Smooth muscle cell (in vitro differentiated cells): ENCODE data around the gene PPIL1. TPM values are rescaled to one million over a fixed set of nuclear protein-coding genes. Genes with fewer than 3 reads are reported as not detected.

Experiments
- DNase-seq: peaks from one replicate; lab custom pipeline; 2025; ENCODE audit not compliant: unreplicated experiment; lab: John Stamatoyannopoulos, UW
- H2AFZ ChIP-seq: fragments of 200-600 bp; sonication (generic); 2 replicates; pipeline ENCODE4 v1.6.0; 2016; ENCODE audit warnings: antibody characterized with exemption, low read depth, mild to moderate bottlenecking
- H3F3A ChIP-seq: fragments of 200-600 bp; sonication (generic); 2 replicates; pipeline ENCODE4 v1.6.0; 2017; ENCODE audit warnings: antibody characterized with exemption, low read depth
- H3K27ac ChIP-seq: fragments of 200-600 bp; sonication (generic); 2 replicates; pipeline ENCODE4 v1.5.1; 2016; ENCODE audit warnings: low read depth, mild to moderate bottlenecking
- H3K27me3 ChIP-seq: fragments of 200-600 bp; sonication (generic); 2 replicates; pipeline ENCODE4 v1.6.1; 2016; ENCODE audit warnings: low read depth, mild to moderate bottlenecking
- H3K36me3 ChIP-seq: fragments of 200-600 bp; sonication (generic); 2 replicates; pipeline ENCODE4 v1.5.1; 2016; ENCODE audit warnings: low read depth
- H3K4me1 ChIP-seq: fragments of 200-600 bp; sonication (generic); 2 replicates; pipeline ENCODE4 v1.5.1; 2016; ENCODE audit warnings: low read depth
- H3K4me2 ChIP-seq: fragments of 200-600 bp; sonication (generic); 2 replicates; pipeline ENCODE4 v1.6.0; 2016; ENCODE audit warnings: mild to moderate bottlenecking
- H3K4me3 ChIP-seq: fragments of 200-600 bp; sonication (generic); 2 replicates; pipeline ENCODE4 v1.5.1; 2016; ENCODE audit warnings: mild to moderate bottlenecking
- H3K79me2 ChIP-seq: fragments of 200-600 bp; sonication (generic); 2 replicates; pipeline ENCODE4 v1.6.0; 2016; ENCODE audit warnings: low read depth, mild to moderate bottlenecking
- H3K9ac ChIP-seq: fragments of 200-600 bp; sonication (generic); 2 replicates; pipeline ENCODE4 v1.6.0; 2016; ENCODE audit warnings: low read depth
- H3K9me3 ChIP-seq: fragments of 200-600 bp; sonication (generic); replicated peaks from 2 replicates; pipeline ENCODE4 v1.5.1; 2016; ENCODE audit warnings: low read depth
- H4K20me1 ChIP-seq: fragments of 200-600 bp; sonication (generic); 2 replicates; pipeline ENCODE4 v1.6.0; 2016; ENCODE audit warnings: low read depth
- WGBS: methylation state at CpG from one replicate; pipeline ENCODE4 v1.1.7; 2016; ENCODE audit warnings: low lambda C conversion rate; 5-methylcytosine and 5-hydroxymethylcytosine counted together
- polyA plus RNA-seq: library from polyadenylated mRNA; unstranded; fragments of >200 nt; fragmentation: Nextera tagmentation; extraction: Ambion mirVana; gene quantifications from 2 replicates; pipeline ENCODE4 v1.2.1, GENCODE V29; 2016
- total RNA-seq: library from RNA; depleted of rRNA; stranded (reverse); fragments of >200 nt; gene quantifications from 2 replicates; pipeline ENCODE4 v1.2.3, GENCODE V29; 2014
- TF ChIP-seq, protein P1 (sequence below): fragments of 200-600 bp; sonication (generic); IDR thresholded peaks from 2 replicates; pipeline ENCODE4 v1.5.1; 2017; ENCODE audit warnings: borderline replicate concordance, mild to moderate bottlenecking, antibody characterized with exemption; ENCODE audit not compliant: insufficient read depth, poor library complexity, severe bottlenecking

PPIL1 gene
- total and polyA plus RNA-seq, 2 experiments from 2014 or later: 45.4 to 49.3 TPM

DNA sequence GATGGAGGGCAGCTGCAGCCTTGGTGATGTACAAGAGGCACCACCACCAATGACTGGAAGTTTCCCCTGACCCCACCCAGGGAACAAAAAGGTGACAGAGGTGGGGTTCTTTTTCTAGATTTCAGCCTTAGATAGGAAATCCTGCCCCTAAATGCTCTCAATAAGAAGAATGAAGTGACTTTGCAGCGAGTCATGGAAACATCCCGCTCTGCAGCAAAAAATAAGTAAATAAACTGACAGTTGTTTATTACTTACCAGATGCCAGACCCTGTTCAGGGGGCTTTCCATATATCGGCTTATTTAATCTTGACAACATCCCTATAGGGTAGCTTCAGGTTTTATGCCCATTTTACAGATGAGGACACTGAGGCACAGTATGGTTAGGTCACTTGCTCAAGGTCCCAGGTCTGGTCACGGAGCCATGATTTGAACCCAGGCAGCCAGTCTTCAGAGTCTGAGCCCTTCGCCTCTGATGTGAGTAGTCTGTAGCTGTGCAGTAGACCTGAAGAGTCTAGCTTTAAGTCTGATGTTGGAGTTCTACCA is 30.3 kb upstream of the PPIL1 start:
- H3K79me2 ChIP-seq: peaks cover 8% of the 10 kb centered on the region
- H3K4me2 ChIP-seq: no peak overlapping the region
- H3K27ac ChIP-seq: no peak overlapping the region
- peaks cover 14% of the 10 kb centered on the region for H3K36me3 ChIP-seq
- H3F3A ChIP-seq: peaks cover 4% of the 10 kb centered on the region
- no peak for DNase-seq
- H3K9me3 ChIP-seq: no peaks in the 10 kb centered on the region
- no peaks in the 10 kb centered on the region for H3K27me3 ChIP-seq
- H3K4me1 ChIP-seq: peaks cover 15% of the 10 kb centered on the region
- peaks cover 15% of the 10 kb centered on the region for H4K20me1 ChIP-seq
- 91% methylated on average over 5 of the region's 5 CpGs for WGBS
- H3K9ac ChIP-seq: no peak overlapping the region
- H3K4me3 ChIP-seq: no peak overlapping the region
- TF ChIP-seq, protein P1, sequence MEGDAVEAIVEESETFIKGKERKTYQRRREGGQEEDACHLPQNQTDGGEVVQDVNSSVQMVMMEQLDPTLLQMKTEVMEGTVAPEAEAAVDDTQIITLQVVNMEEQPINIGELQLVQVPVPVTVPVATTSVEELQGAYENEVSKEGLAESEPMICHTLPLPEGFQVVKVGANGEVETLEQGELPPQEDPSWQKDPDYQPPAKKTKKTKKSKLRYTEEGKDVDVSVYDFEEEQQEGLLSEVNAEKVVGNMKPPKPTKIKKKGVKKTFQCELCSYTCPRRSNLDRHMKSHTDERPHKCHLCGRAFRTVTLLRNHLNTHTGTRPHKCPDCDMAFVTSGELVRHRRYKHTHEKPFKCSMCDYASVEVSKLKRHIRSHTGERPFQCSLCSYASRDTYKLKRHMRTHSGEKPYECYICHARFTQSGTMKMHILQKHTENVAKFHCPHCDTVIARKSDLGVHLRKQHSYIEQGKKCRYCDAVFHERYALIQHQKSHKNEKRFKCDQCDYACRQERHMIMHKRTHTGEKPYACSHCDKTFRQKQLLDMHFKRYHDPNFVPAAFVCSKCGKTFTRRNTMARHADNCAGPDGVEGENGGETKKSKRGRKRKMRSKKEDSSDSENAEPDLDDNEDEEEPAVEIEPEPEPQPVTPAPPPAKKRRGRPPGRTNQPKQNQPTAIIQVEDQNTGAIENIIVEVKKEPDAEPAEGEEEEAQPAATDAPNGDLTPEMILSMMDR: no peak
- H2AFZ ChIP-seq: no peak overlapping the region

DNA sequence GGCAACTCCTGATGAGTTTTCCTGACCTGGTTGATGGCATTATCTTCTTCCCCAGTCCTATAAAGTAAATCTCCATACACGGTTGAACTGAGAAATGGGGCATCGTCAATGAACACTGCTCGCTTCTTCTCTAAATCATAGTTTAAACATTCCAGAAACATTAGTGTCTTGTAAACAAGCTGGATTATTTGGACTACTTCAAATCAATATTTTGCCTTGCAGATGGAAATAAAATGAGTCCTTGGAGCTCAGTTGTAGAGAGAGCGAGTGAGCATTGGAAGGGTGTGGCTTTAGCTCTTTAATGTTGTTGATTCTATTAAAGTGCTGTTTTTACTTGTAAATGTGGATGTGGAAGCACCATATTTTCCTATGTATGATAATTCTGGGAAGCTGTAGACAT is 29.5 kb upstream of the PPIL1 start:
- 84% methylated on average over 4 of the region's 4 CpGs for WGBS

DNA sequence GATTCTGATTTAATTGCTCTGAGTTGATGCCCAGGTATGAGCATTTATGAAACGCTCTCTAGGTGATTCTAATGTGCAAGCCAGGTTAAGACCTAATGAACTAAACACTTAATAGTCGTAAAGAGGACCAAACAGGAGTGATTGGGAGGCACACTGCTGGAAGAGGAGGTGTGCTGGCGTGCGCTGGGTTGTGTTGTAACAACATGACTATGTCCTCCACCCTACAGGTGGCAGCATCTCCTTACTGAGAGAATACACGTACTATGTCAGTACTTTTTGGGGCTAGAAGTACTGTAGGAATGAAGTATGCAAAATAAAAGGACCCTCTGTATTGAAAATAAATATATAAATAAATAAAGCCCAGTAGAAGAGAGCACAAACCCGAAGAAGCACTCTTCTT is 23.0 kb upstream of the PPIL1 start:
- H3K9ac ChIP-seq: no peak overlapping the region
- H3K36me3 ChIP-seq: peaks cover 13% of the 10 kb centered on the region
- WGBS: 75% methylated on average over 6 of the region's 6 CpGs
- no peaks in the 10 kb centered on the region for H3F3A ChIP-seq
- H3K4me1 ChIP-seq: no peaks in the 10 kb centered on the region
- peaks cover 15% of the 10 kb centered on the region for H3K79me2 ChIP-seq
- no peak overlapping the region for H2AFZ ChIP-seq
- no peak for DNase-seq
- no peak overlapping the region for H3K27ac ChIP-seq
- H4K20me1 ChIP-seq: peaks cover 17% of the 10 kb centered on the region
- no peak overlapping the region for H3K4me3 ChIP-seq
- H3K27me3 ChIP-seq: no peaks in the 10 kb centered on the region
- no peak overlapping the region for H3K4me2 ChIP-seq
- TF ChIP-seq, protein P1: peak; percentile 29
- no peaks in the 10 kb centered on the region for H3K9me3 ChIP-seq

More for the DNA sequence above, 29.5 kb upstream of the PPIL1 start:
- H3K9me3 ChIP-seq: no peaks in the 10 kb centered on the region
- H3K9ac ChIP-seq: no peak overlapping the region
- no peaks in the 10 kb centered on the region for H3K27me3 ChIP-seq
- H2AFZ ChIP-seq: no peak overlapping the region
- H3K27ac ChIP-seq: peak overlapping the region; percentile 11
- H4K20me1 ChIP-seq: peaks cover 7% of the 10 kb centered on the region
- H3K4me2 ChIP-seq: no peak overlapping the region
- no peak for DNase-seq
- peaks cover 8% of the 10 kb centered on the region for H3K79me2 ChIP-seq
- TF ChIP-seq, protein P1: no peak
- H3K4me3 ChIP-seq: no peak overlapping the region
- peaks cover 15% of the 10 kb centered on the region for H3K4me1 ChIP-seq
- peaks cover 14% of the 10 kb centered on the region for H3K36me3 ChIP-seq
- H3F3A ChIP-seq: peaks cover 4% of the 10 kb centered on the region
